Peyer's patch (tissue), 4 donors: ENCODE results near the gene SSU72. TPM values are rescaled to one million over a fixed set of nuclear protein-coding genes. Genes with fewer than 3 reads are reported as not detected.
A peak's percentile ranks its signal among the peaks of the same experiment; 100 is the strongest.

Experiments
- DNase-seq, 3 donors: peaks; one replicate each; pipeline ENCODE4 v3.0.0-alpha.2; 2017 to 2019
- H3K27ac ChIP-seq, 4 donors: fragments of 200-600 bp; sonication (generic); one replicate each; pipeline ENCODE4 v1.5.1; 2016 to 2019
- H3K27me3 ChIP-seq, 2 donors: fragments of 200-600 bp; sonication (generic); one replicate each; pipeline ENCODE4 v1.5.1; 2019
- H3K36me3 ChIP-seq, 3 donors: fragments of 200-600 bp; sonication (generic); one replicate each; pipeline ENCODE4 v1.5.1; 2016 to 2019
- H3K4me1 ChIP-seq, 4 donors: fragments of 200-600 bp; sonication (generic); one replicate each; pipeline ENCODE4 v1.5.1; 2016 to 2019
- H3K4me3 ChIP-seq, 4 donors: fragments of 200-600 bp; sonication (generic); 1 replicate in 3 of 4; 2 replicates in 1 of 4; pipeline ENCODE4 v1.5.1; 2016 to 2019; ENCODE audit warnings: mild to moderate bottlenecking in 1 of 4
- H3K9me3 ChIP-seq, 4 donors: fragments of 200-600 bp; sonication (generic); one replicate each; pipeline ENCODE4 v1.5.1; 2016 to 2019; ENCODE audit warnings: mild to moderate bottlenecking in 1 of 4
- CTCF ChIP-seq, 6 experiments: fragments of 450-650 bp in 4 of 6; fragments of 200-600 bp in 2 of 6; sonication (generic) in 1 of 6; IDR thresholded peaks; one replicate each; pipeline ENCODE4 v1.5.1; 2017 to 2019; ENCODE audit warnings: antibody characterized with exemption in 6 of 6, mild to moderate bottlenecking in 3 of 6, moderate library complexity in 1 of 6
- POLR2A ChIP-seq, 2 donors: fragments of 450-650 bp; IDR thresholded peaks; one replicate each; pipeline ENCODE4 v1.5.1; 2017; ENCODE audit warnings: antibody characterized with exemption in 2 of 2, mild to moderate bottlenecking in 2 of 2, moderate library complexity in 2 of 2
- total RNA-seq, 4 donors: library from RNA; depleted of rRNA; stranded (reverse); fragments of >200 nt; gene quantifications; one replicate each; pipeline ENCODE4 v1.1.0, GENCODE V29; 2016

The SSU72 gene
- total RNA-seq, 4 donors from 2014 or later, result 146 to 182 (median 163) TPM

- H3K4me1 ChIP-seq, result peaks cover 0 to 24% (median 0%) of the 10 kb centered on the region in 4 donors
- peak in 2 of 3 donors; percentile 76 to 81 for DNase-seq
- peak overlapping the region in 2 of 4 donors; percentile 60 to 67 for H3K27ac ChIP-seq
- no peaks in the 10 kb centered on the region for H3K36me3 ChIP-seq
- no peak overlapping the region for H3K4me3 ChIP-seq
- no peaks in the 10 kb centered on the region for H3K9me3 ChIP-seq
- TF ChIP-seq POLR2A (IDR thresholded peaks at IDR 0.05) (peak; percentile 61 to 77), CTCF (IDR thresholded peaks at IDR 0.05) (no peak)
- H3K27me3 ChIP-seq, result no peaks in the 10 kb centered on the region
Observed at GRCh38 chr1:1577367-1578011, 2.8 kb upstream of the SSU72 start.

- Histone ChIP-seq H3K27ac (peak overlapping the region; percentile 93 to 100 (median 98)), H3K36me3 (peaks cover 0 to 12% (median 0%) of the 10 kb centered on the region in 3 donors), H3K4me1 (peaks cover 0 to 45% (median 0%) of the 10 kb centered on the region in 4 donors), H3K27me3 (no peaks in the 10 kb centered on the region), H3K9me3 (no peaks in the 10 kb centered on the region), H3K4me3 (peak overlapping the region; percentile 83 to 100 (median 98))
- TF ChIP-seq POLR2A (IDR thresholded peaks at IDR 0.05), result no peak
- peak in 3 of 6 experiments; percentile 19 to 38 (median 23) for TF ChIP-seq CTCF (IDR thresholded peaks at IDR 0.05)
- DNase-seq, result peak in 2 of 3 donors; percentile 39 to 77
Observed at GRCh38 chr1:1573843-1574720, 581 bp downstream of the SSU72 start.

GRCh38 chr1:1569341-1569740 lies 5.3 kb downstream of the SSU72 start:
- TF ChIP-seq CTCF (IDR thresholded peaks at IDR 0.05), result no peak
- TF ChIP-seq POLR2A (IDR thresholded peaks at IDR 0.05), result no peak
- Histone ChIP-seq H3K27ac (no peak overlapping the region), H3K4me1 (peaks cover 0 to 47% (median 0%) of the 10 kb centered on the region in 4 donors), H3K36me3 (peaks cover 0 to 28% (median 0%) of the 10 kb centered on the region in 3 donors), H3K9me3 (no peaks in the 10 kb centered on the region), H3K4me3 (no peak overlapping the region), H3K27me3 (no peaks in the 10 kb centered on the region)
- DNase-seq, result no peak

GRCh38 chr1:1567891-1568291 lies 6.8 kb downstream of the SSU72 start:
- Histone ChIP-seq H3K4me3 (no peak overlapping the region), H3K4me1 (peaks cover 0 to 38% (median 0%) of the 10 kb centered on the region in 4 donors), H3K9me3 (no peaks in the 10 kb centered on the region), H3K36me3 (peaks cover 0 to 43% (median 0%) of the 10 kb centered on the region in 3 donors), H3K27me3 (no peaks in the 10 kb centered on the region), H3K27ac (no peak overlapping the region)
- no peak for DNase-seq
- TF ChIP-seq POLR2A (IDR thresholded peaks at IDR 0.05), result no peak
- TF ChIP-seq CTCF (IDR thresholded peaks at IDR 0.05), result no peak

GRCh38 chr1:1567152-1567875 lies 7.3 kb downstream of the SSU72 start:
- TF ChIP-seq POLR2A (IDR thresholded peaks at IDR 0.05) (no peak), CTCF (IDR thresholded peaks at IDR 0.05) (no peak)
- no peak overlapping the region for H3K4me3 ChIP-seq
- H3K27me3 ChIP-seq, result no peaks in the 10 kb centered on the region
- peaks cover 0 to 32% (median 0%) of the 10 kb centered on the region in 4 donors for H3K4me1 ChIP-seq
- no peak for DNase-seq
- no peaks in the 10 kb centered on the region for H3K9me3 ChIP-seq
- no peak overlapping the region for H3K27ac ChIP-seq
- peaks cover 0 to 48% (median 0%) of the 10 kb centered on the region in 3 donors for H3K36me3 ChIP-seq
